ENCODE data around the gene FTO.

The FTO gene

GRCh38 chr16:54026456-54026855 is 322.5 kb downstream of the FTO start:
- peaks cover 0 to 3% (median 0%) of the 10 kb centered on the region in 3 donors for H3K9me3 ChIP-seq
- no peak overlapping the region for H3K4me3 ChIP-seq
- no peak for TF ChIP-seq CTCF (IDR thresholded peaks at IDR 0.05)
- H3K27me3 ChIP-seq, result no peaks in the 10 kb centered on the region
- no peak for DNase-seq
- no peak overlapping the region for H3K27ac ChIP-seq
- H3K36me3 ChIP-seq, result no peaks in the 10 kb centered on the region
- H3K4me1 ChIP-seq, result no peaks in the 10 kb centered on the region
- intact Hi-C loops (cut with DNase I; ENCODE audit: low total_unique reads), result no loop called here

- no peak for TF ChIP-seq CTCF (IDR thresholded peaks at IDR 0.05)
- DNase-seq, result no peak
- intact Hi-C loops (cut with DNase I; ENCODE audit: low total_unique reads), result no loop called here
- no peak overlapping the region for H3K27ac ChIP-seq
- H3K36me3 ChIP-seq, result no peaks in the 10 kb centered on the region
- no peaks in the 10 kb centered on the region for H3K27me3 ChIP-seq
- H3K4me3 ChIP-seq, result no peak overlapping the region
- no peaks in the 10 kb centered on the region for H3K4me1 ChIP-seq
- peaks cover 0 to 3% (median 0%) of the 10 kb centered on the region in 3 donors for H3K9me3 ChIP-seq
Observed at GRCh38 chr16:54027062-54027461, 323.1 kb downstream of the FTO start.

GRCh38 chr16:54027558-54027957 is 323.6 kb downstream of the FTO start:
- intact Hi-C loops (cut with DNase I; ENCODE audit: low total_unique reads), result no loop called here
- no peaks in the 10 kb centered on the region for H3K4me1 ChIP-seq
- DNase-seq, result no peak
- no peaks in the 10 kb centered on the region for H3K36me3 ChIP-seq
- no peak overlapping the region for H3K27ac ChIP-seq
- H3K9me3 ChIP-seq, result peaks cover 0 to 3% (median 0%) of the 10 kb centered on the region in 3 donors
- H3K4me3 ChIP-seq, result no peak overlapping the region
- no peaks in the 10 kb centered on the region for H3K27me3 ChIP-seq
- TF ChIP-seq CTCF (IDR thresholded peaks at IDR 0.05), result no peak

- H3K36me3 ChIP-seq, result no peaks in the 10 kb centered on the region
- H3K27me3 ChIP-seq, result no peaks in the 10 kb centered on the region
- H3K4me1 ChIP-seq, result no peaks in the 10 kb centered on the region
- no peak for DNase-seq
- H3K4me3 ChIP-seq, result no peak overlapping the region
- TF ChIP-seq CTCF (IDR thresholded peaks at IDR 0.05), result no peak
- H3K9me3 ChIP-seq, result peaks cover 0 to 3% (median 0%) of the 10 kb centered on the region in 3 donors
- intact Hi-C loops (cut with DNase I; ENCODE audit: low total_unique reads), result no loop called here
- H3K27ac ChIP-seq, result no peak overlapping the region
Observed at GRCh38 chr16:54027995-54028394, 324.0 kb downstream of the FTO start.

GRCh38 chr16:54030451-54030850 is 326.5 kb downstream of the FTO start:
- H3K27ac ChIP-seq, result no peak overlapping the region
- H3K27me3 ChIP-seq, result no peaks in the 10 kb centered on the region
- TF ChIP-seq CTCF (IDR thresholded peaks at IDR 0.05), result no peak
- no peak for DNase-seq
- no peaks in the 10 kb centered on the region for H3K36me3 ChIP-seq
- H3K4me3 ChIP-seq, result no peak overlapping the region
- H3K9me3 ChIP-seq, result peaks cover 0 to 3% (median 0%) of the 10 kb centered on the region in 3 donors
- no peaks in the 10 kb centered on the region for H3K4me1 ChIP-seq
- intact Hi-C loops (cut with DNase I; ENCODE audit: low total_unique reads), result no loop called here
